B cell (primary cell): ENCODE results near the gene PRKN.

Source experiments
- EZH2 ChIP-seq: IDR thresholded peaks from 2 replicates; pipeline ENCODE4 v1.6.1; 2012; ENCODE audit warnings: borderline replicate concordance, low read depth, mild to moderate bottlenecking, moderate library complexity, low read length; ENCODE audit not compliant: insufficient read depth, poor library complexity, severe bottlenecking
- TF ChIP-seq, protein P1 (sequence below): fragments of 200-600 bp; IDR thresholded peaks from one replicate; pipeline ENCODE4 v1.8.0; 2022; ENCODE audit warnings: antibody characterized with exemption, mild to moderate bottlenecking

DNA sequence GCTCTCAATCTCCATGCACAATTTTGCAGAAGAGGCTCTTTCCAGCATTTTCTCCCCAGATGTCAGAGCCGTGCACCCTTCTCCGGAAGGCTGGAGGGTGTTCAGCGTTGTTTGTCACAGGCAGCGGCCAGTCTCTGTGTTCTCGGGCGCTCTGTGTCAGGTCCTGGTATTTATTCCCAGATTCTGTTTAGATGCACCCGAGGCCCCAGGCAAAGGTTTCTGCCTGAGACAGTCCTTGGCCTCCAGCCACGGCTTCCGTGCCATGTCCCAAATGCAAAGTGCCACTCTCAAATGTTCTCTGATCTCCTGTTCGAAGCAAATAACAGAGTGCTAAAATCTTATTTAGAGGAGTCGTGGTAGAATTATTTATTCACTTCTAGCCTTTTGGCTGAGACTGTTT is 1313.4 kb downstream of the PRKN start:
- TF ChIP-seq, protein P1, sequence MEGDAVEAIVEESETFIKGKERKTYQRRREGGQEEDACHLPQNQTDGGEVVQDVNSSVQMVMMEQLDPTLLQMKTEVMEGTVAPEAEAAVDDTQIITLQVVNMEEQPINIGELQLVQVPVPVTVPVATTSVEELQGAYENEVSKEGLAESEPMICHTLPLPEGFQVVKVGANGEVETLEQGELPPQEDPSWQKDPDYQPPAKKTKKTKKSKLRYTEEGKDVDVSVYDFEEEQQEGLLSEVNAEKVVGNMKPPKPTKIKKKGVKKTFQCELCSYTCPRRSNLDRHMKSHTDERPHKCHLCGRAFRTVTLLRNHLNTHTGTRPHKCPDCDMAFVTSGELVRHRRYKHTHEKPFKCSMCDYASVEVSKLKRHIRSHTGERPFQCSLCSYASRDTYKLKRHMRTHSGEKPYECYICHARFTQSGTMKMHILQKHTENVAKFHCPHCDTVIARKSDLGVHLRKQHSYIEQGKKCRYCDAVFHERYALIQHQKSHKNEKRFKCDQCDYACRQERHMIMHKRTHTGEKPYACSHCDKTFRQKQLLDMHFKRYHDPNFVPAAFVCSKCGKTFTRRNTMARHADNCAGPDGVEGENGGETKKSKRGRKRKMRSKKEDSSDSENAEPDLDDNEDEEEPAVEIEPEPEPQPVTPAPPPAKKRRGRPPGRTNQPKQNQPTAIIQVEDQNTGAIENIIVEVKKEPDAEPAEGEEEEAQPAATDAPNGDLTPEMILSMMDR, result no peak
- no peak for TF ChIP-seq EZH2
